K562 (cell line): ENCODE measurements around the gene PLEKHN1. TPM values are rescaled to one million over a fixed set of nuclear protein-coding genes. Genes with fewer than 3 reads are reported as not detected.

Experiments
- CXXC5 ChIP-seq: fragments of 250-450 bp; sonication (Bioruptor Pico); IDR thresholded peaks from 2 replicates; pipeline ENCODE4 v1.8.0; 2022; ENCODE audit warnings: inconsistent platforms, mild to moderate bottlenecking, moderate library complexity
- ELK1 ChIP-seq: sonication (generic); formaldehyde crosslinking; IDR thresholded peaks from 2 replicates; pipeline ENCODE4 v1.8.1; 2022; ENCODE audit warnings: missing genetic modification reagents
- GABPA ChIP-seq: fragments of 200-800 bp; sonication (Bioruptor generic); conservative IDR thresholded peaks from 2 replicates; pipeline ENCODE4 v1.6.1; 2016; ENCODE audit warnings: low read depth, missing genetic modification characterization, missing compliant biosample characterization
- GABPB1 ChIP-seq: sonication (generic); formaldehyde crosslinking; IDR thresholded peaks from 2 replicates; pipeline ENCODE4 v1.8.0; 2022; ENCODE audit warnings: mild to moderate bottlenecking, missing genetic modification reagents
- JUN ChIP-seq, 2 experiments: sonication (generic) in 1 of 2; formaldehyde crosslinking in 1 of 2; IDR thresholded peaks; 2 replicates each; pipeline versions ENCODE4 v1.6.1 to v1.8.0; 2012 to 2022; ENCODE audit warnings: borderline replicate concordance in 2 of 2, mild to moderate bottlenecking in 2 of 2, improper control_type of control experiment in 1 of 2, low read depth in 1 of 2, low read length in 1 of 2, missing genetic modification reagents in 1 of 2
- KDM5B ChIP-seq: fragments of 200-600 bp; sonication (generic); IDR thresholded peaks from 2 replicates; pipeline ENCODE4 v1.6.1; 2012; ENCODE audit warnings: low read depth, mild to moderate bottlenecking, moderate library complexity, low read length, control low read depth, inconsistent platforms; ENCODE audit not compliant: insufficient replicate concordance
- KLF6 ChIP-seq: fragments of 250-450 bp; sonication (Bioruptor Pico); IDR thresholded peaks from 2 replicates; pipeline ENCODE4 v1.4.0; 2020; ENCODE audit warnings: mild to moderate bottlenecking, moderate library complexity, borderline replicate concordance
- L3MBTL2 ChIP-seq: fragments of 450-650 bp; IDR thresholded peaks from 2 replicates; pipeline ENCODE4 v1.6.1; 2016; ENCODE audit warnings: mild to moderate bottlenecking, moderate library complexity
- MEIS2 ChIP-seq: fragments of 450-650 bp; IDR thresholded peaks from 2 replicates; pipeline ENCODE4 v1.6.1; 2014; ENCODE audit warnings: mild to moderate bottlenecking; ENCODE audit not compliant: partially characterized antibody
- NONO ChIP-seq, 2 experiments: fragments of 200-400 bp in 1 of 2; fragments of 450-650 bp in 1 of 2; formaldehyde crosslinking in 1 of 2; IDR thresholded peaks; 2 replicates each; pipeline ENCODE4 v1.6.1; 2017; ENCODE audit warnings: low read depth in 2 of 2, mild to moderate bottlenecking in 2 of 2, moderate library complexity in 2 of 2, low read length in 1 of 2
- RAD21 ChIP-seq, 2 experiments: fragments of 250-450 bp in 1 of 2; fragments of 450-650 bp in 1 of 2; sonication (Bioruptor Pico) in 1 of 2; formaldehyde crosslinking in 1 of 2; IDR thresholded peaks in 1 of 2; conservative IDR thresholded peaks in 1 of 2; 2 replicates each; pipeline versions ENCODE4 v1.4.0 to v1.8.0; 2020 to 2022; ENCODE audit warnings: mild to moderate bottlenecking in 2 of 2, moderate library complexity in 1 of 2
- SUPT5H ChIP-seq: fragments of 450-650 bp; IDR thresholded peaks from 2 replicates; pipeline ENCODE4 v1.6.1; 2016
- ZBTB9 ChIP-seq: fragments of 450-650 bp; formaldehyde crosslinking; IDR thresholded peaks from 2 replicates; pipeline ENCODE4 v1.4.0; 2020; ENCODE audit warnings: mild to moderate bottlenecking, moderate library complexity
- ZFP36 ChIP-seq: fragments of 150-350 bp; IDR thresholded peaks from 2 replicates; pipeline ENCODE4 v1.6.1; 2018; ENCODE audit warnings: low read length, low read depth; ENCODE audit not compliant: partially characterized antibody
- polyA plus RNA-seq, 8 experiments: library from polyadenylated mRNA; depleted of rRNA in 4 of 8; stranded (reverse) in 5 of 8; unstranded in 3 of 8; fragments of >200 nt; fragmentation: Nextera tagmentation in 2 of 8; fragmentation: Illumina TruSeq in 1 of 8; extraction: Ambion mirVana in 2 of 8; extraction: Trizol in 1 of 8; gene quantifications; 2 replicates each; pipeline versions ENCODE4 v1.2.1 to v1.2.3, GENCODE V29; 2011 to 2014; ENCODE audit warnings: inconsistent platforms in 1 of 8, missing spikeins in 1 of 8
- total RNA-seq, 7 experiments: library from RNA; depleted of rRNA in 6 of 7; stranded (reverse); fragments of >200 nt in 6 of 7; fragmentation: Illumina TruSeq in 2 of 7; extraction: Trizol in 2 of 7; gene quantifications; 2 replicates each; pipeline versions ENCODE4 v1.2.1 to v1.2.3, GENCODE V29; 2011 to 2021; ENCODE audit warnings: low replicate concordance in 1 of 7
- TF ChIP-seq, protein P1 (sequence below): fragments of 250-450 bp; sonication (Bioruptor Pico); IDR thresholded peaks from 2 replicates; pipeline ENCODE4 v1.4.0; 2020; ENCODE audit warnings: mild to moderate bottlenecking, moderate library complexity, borderline replicate concordance
- TF ChIP-seq, protein P2 (sequence below): fragments of 450-650 bp; IDR thresholded peaks from 2 replicates; pipeline ENCODE4 v1.6.1; 2014; ENCODE audit warnings: low read depth, mild to moderate bottlenecking, moderate library complexity, borderline replicate concordance

PLEKHN1 gene
- total and polyA plus RNA-seq, 9 of the 15 experiments (the other 6 are each of a cell fraction or from before 2014, with no cell fraction given) = 0.07 to 1.5 (median 0.13) TPM; not detected in 2

DNA sequence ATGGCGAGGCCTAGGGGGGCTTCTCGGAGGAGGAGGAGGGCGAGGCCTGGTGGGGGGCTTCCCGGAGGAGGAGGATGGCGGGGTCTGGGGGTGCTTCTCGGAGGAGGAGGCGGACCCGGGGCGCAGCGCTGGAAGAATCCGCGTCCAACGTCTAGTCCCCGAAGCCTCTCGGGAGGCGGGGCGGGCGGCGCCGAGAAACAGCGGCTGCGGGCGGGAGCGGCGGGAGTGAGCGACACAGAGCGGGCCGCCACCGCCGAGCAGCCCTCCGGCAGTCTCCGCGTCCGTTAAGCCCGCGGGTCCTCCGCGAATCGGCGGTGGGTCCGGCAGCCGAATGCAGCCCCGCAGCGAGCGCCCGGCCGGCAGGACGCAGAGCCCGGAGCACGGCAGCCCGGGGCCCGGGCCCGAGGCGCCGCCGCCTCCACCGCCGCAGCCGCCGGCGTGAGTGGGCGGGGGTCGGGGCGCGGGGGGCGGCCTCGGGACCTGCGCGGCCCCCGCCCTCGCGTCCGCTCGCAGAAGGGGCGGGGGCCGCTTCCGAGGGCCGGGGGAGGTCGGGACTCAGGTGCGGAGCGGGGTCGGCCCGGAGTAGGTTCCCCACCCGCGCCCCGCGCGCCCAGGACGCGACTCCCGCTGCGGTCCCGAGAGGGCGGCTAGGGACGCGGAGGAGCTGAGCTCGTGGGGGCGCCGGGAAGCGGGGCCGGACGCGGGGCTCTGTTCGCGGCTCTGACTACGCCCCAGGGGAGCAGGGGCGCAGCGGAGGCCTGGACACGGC lies 5.7 kb upstream of the PLEKHN1 start, which contains the start of gene KLHL17 (continued):
- TF ChIP-seq L3MBTL2 = no peak
- peak; percentile 39 for TF ChIP-seq KDM5B
- TF ChIP-seq MEIS2 = peak; percentile 17
- TF ChIP-seq, protein P1, sequence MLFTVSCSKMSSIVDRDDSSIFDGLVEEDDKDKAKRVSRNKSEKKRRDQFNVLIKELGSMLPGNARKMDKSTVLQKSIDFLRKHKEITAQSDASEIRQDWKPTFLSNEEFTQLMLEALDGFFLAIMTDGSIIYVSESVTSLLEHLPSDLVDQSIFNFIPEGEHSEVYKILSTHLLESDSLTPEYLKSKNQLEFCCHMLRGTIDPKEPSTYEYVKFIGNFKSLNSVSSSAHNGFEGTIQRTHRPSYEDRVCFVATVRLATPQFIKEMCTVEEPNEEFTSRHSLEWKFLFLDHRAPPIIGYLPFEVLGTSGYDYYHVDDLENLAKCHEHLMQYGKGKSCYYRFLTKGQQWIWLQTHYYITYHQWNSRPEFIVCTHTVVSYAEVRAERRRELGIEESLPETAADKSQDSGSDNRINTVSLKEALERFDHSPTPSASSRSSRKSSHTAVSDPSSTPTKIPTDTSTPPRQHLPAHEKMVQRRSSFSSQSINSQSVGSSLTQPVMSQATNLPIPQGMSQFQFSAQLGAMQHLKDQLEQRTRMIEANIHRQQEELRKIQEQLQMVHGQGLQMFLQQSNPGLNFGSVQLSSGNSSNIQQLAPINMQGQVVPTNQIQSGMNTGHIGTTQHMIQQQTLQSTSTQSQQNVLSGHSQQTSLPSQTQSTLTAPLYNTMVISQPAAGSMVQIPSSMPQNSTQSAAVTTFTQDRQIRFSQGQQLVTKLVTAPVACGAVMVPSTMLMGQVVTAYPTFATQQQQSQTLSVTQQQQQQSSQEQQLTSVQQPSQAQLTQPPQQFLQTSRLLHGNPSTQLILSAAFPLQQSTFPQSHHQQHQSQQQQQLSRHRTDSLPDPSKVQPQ = no peak
- TF ChIP-seq ELK1 (CRISPR knock-in tag) = no peak
- TF ChIP-seq, protein P2, sequence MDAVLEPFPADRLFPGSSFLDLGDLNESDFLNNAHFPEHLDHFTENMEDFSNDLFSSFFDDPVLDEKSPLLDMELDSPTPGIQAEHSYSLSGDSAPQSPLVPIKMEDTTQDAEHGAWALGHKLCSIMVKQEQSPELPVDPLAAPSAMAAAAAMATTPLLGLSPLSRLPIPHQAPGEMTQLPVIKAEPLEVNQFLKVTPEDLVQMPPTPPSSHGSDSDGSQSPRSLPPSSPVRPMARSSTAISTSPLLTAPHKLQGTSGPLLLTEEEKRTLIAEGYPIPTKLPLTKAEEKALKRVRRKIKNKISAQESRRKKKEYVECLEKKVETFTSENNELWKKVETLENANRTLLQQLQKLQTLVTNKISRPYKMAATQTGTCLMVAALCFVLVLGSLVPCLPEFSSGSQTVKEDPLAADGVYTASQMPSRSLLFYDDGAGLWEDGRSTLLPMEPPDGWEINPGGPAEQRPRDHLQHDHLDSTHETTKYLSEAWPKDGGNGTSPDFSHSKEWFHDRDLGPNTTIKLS = no peak
- no peak for TF ChIP-seq KLF6 (CRISPR knock-in tag)
- TF ChIP-seq SUPT5H = no peak
- peak; percentile 48; the same call in 1 of the 2 replicates for TF ChIP-seq GABPB1 (CRISPR knock-in tag)
- peak; percentile 94 for TF ChIP-seq CXXC5 (CRISPR knock-in tag)
- TF ChIP-seq ZFP36 = peak; percentile 99
- peak in 1 of 2 experiments; percentile 91; a peak in 2 of 4 replicates for TF ChIP-seq NONO (IDR thresholded peaks at IDR 0.05; ENCODE audit: low read depth in 2 of 2, low read length in 1 of 2)
- TF ChIP-seq GABPA (tag) = peak; percentile 55
- TF ChIP-seq RAD21 (CRISPR knock-in tag; conservative IDR thresholded peaks at IDR 0.05 in 1 of 2, IDR thresholded peaks at IDR 0.05 in 1 of 2) = 0 out of 4 replicates have a peak, but pooled peaks of 1 of the 2 experiments have one; percentile 2
- TF ChIP-seq ZBTB9 = peak; percentile 42; the same call in 1 of the 2 replicates
- peak; percentile 23; the same call in 1 of the 2 replicates for TF ChIP-seq JUN (IDR thresholded peaks at IDR 0.05; ENCODE audit: borderline replicate concordance, low read depth, low read length)
- no peak for TF ChIP-seq JUN (CRISPR knock-in tag; IDR thresholded peaks at IDR 0.05; ENCODE audit: borderline replicate concordance)
